MM.1S (cell line): Measurements from ENCODE around the gene RAI1.

Source experiments
- CTCF ChIP-seq: fragments of 300-600 bp; sonication (generic); IDR thresholded peaks from 2 replicates; pipeline ENCODE4 v1.5.1; 2016; ENCODE audit warnings: antibody characterized with exemption, low read length, mixed read lengths
- EZH2 ChIP-seq: fragments of 300-600 bp; sonication (generic); optimal IDR thresholded peaks from 2 replicates; pipeline ENCODE3; 2017; ENCODE audit warnings: low read depth, mild to moderate bottlenecking, antibody characterized with exemption, low read length, mixed read lengths

DNA sequence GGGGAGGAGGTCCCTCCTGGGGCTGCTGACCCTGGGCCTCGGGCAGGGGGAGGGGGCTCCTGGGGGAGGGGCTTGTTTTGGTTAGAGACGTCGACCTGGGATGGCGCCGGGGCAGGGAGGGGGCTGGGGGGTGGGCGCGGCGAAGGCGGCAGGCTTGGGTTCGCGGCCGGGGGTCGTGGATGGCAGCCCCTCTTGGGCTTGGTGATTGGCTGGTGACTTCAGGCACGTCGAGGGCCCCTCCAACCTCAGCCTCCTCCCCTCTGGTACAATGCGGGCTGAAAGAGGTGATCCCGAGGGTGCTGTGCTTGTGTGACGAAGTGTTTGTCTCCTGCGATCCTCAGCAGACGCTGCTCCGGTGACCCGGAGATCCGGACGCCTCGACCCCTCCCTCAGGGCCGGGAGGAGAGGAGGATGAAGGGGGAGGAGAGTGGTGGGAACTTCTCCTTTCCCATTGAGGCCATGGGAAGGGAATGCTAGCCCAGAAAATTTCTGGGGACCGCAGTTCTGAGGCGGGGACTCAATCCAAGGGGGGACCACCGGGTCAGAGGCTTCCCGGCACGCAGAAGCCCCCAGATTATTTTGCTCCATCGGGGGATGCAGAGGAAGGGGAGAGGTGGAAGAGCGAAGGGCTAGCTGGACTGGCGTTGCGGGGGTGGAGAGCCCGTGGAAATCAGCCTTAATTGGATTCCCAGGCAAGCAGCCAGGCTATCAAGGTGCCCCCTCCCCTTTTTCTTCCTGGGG lies 43.9 kb downstream of the RAI1 start:
- TF ChIP-seq EZH2 (no peak), CTCF (no peak)
